NT2/D1 (cell line): Measurements from ENCODE around the gene RBM26.

Source experiments
- YY1 ChIP-seq: IDR thresholded peaks from 2 replicates; pipeline ENCODE4 v1.6.1; 2011; ENCODE audit not compliant: insufficient read length, insufficient read depth
- ZNF274 ChIP-seq: IDR thresholded peaks from 2 replicates; pipeline ENCODE4 v1.6.1; 2011; ENCODE audit warnings: mild to moderate bottlenecking, low read depth, low read length

GRCh38 chr13:79290595-79291244 lies 115.3 kb downstream of the RBM26 start:
- TF ChIP-seq ZNF274 = no peak
- no peak for TF ChIP-seq YY1
